ENCODE results near the gene MYH11. TPM values are rescaled to one million over a fixed set of nuclear protein-coding genes. Genes with fewer than 3 reads are reported as not detected.

Gene MYH11
- total and polyA plus RNA-seq, 2 experiments from 2014 or later = 1.6 to 5.9 TPM

DNA sequence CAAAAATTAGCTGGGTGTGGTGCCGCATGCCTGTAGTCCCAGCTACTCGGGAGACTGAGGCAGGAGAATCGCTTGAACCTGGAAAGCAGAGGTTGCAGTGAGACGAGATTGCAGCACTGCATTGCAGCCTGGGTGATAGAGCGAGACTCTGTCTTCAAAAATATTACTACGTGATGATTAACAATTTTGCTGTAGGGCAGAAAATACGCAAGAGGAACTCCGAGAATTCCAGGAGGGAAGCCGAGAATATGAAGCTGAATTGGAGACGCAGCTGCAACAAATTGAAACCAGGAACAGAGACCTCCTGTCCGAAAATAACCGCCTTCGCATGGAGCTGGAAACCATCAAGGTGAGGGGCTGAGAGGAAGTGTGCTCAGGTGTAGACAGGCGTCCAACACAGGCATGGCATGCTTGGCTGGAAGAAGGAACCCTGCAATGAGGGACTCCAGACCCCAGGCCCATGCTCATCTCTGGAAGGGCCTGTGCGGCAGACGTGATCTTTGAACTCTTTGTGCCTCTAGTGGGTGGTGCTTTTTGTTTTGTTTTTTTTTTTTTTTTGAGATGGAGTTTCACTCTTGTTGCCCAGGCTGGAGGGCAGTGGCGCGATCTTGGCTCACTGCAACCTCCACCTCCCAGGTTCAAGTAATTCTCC is 189.6 kb downstream of the MYH11 start:
- Histone ChIP-seq H3K79me2 (replicated peaks; ENCODE audit: insufficient read depth) (0 out of 2 replicates have a peak, but pooled peaks cover 3% of the 10 kb centered on the region), H3K4me3 (no peak overlapping the region), H3K4me2 (no peak overlapping the region), H3K36me3 (ENCODE audit: insufficient read depth) (peaks cover 14% of the 10 kb centered on the region; the same call in 1 of the 2 replicates), H3K27me3 (ENCODE audit: insufficient read depth) (no peaks in the 10 kb centered on the region), H3K9me2 (ENCODE audit: insufficient read depth) (no peaks in the 10 kb centered on the region), H3F3A (replicated peaks; ENCODE audit: low read depth) (no peaks in the 10 kb centered on the region), H4K20me1 (replicated peaks; ENCODE audit: insufficient read depth) (0 out of 2 replicates have a peak, but pooled peaks cover 4% of the 10 kb centered on the region), H2AFZ (no peak overlapping the region), H3K27ac (ENCODE audit: low read depth) (no peak overlapping the region), H3K4me1 (ENCODE audit: insufficient read depth) (no peaks in the 10 kb centered on the region)
- Mint-ChIP-seq H3K9me3 (no peaks in the 10 kb centered on the region), H3K27ac (no peak overlapping the region), H3K4me1 (no peaks in the 10 kb centered on the region; the same call in 2 of the 3 replicates), H3K27me3 (ENCODE audit: insufficient read depth, low read depth, poor library complexity) (peaks cover 3% of the 10 kb centered on the region), H3K36me3 (ENCODE audit: low read depth) (peaks cover 34% of the 10 kb centered on the region; the same call in 2 of the 3 replicates), H3K4me3 (no peak overlapping the region)
- TF ChIP-seq, protein P1, sequence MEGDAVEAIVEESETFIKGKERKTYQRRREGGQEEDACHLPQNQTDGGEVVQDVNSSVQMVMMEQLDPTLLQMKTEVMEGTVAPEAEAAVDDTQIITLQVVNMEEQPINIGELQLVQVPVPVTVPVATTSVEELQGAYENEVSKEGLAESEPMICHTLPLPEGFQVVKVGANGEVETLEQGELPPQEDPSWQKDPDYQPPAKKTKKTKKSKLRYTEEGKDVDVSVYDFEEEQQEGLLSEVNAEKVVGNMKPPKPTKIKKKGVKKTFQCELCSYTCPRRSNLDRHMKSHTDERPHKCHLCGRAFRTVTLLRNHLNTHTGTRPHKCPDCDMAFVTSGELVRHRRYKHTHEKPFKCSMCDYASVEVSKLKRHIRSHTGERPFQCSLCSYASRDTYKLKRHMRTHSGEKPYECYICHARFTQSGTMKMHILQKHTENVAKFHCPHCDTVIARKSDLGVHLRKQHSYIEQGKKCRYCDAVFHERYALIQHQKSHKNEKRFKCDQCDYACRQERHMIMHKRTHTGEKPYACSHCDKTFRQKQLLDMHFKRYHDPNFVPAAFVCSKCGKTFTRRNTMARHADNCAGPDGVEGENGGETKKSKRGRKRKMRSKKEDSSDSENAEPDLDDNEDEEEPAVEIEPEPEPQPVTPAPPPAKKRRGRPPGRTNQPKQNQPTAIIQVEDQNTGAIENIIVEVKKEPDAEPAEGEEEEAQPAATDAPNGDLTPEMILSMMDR (conservative IDR thresholded peaks at IDR 0.05; ENCODE audit: low read depth in 2 of 2) = no peak
- no peak for TF ChIP-seq REST (IDR thresholded peaks at IDR 0.05; ENCODE audit: unreplicated experiment)
- no peak for TF ChIP-seq ZNF114 (CRISPR knock-in tag; IDR thresholded peaks at IDR 0.05)
- TF ChIP-seq POLR2AphosphoS5 (IDR thresholded peaks at IDR 0.05; ENCODE audit: low read depth) = no peak
- TF ChIP-seq EZH2 (IDR thresholded peaks at IDR 0.05; ENCODE audit: low read depth, unreplicated experiment) = no peak
- TF ChIP-seq JUNB (IDR thresholded peaks at IDR 0.05; ENCODE audit: unreplicated experiment) = no peak
- no peak for TF ChIP-seq STAT1 (IDR thresholded peaks at IDR 0.05; ENCODE audit: unreplicated experiment)
- TF ChIP-seq, protein P2, sequence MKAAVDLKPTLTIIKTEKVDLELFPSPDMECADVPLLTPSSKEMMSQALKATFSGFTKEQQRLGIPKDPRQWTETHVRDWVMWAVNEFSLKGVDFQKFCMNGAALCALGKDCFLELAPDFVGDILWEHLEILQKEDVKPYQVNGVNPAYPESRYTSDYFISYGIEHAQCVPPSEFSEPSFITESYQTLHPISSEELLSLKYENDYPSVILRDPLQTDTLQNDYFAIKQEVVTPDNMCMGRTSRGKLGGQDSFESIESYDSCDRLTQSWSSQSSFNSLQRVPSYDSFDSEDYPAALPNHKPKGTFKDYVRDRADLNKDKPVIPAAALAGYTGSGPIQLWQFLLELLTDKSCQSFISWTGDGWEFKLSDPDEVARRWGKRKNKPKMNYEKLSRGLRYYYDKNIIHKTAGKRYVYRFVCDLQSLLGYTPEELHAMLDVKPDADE (IDR thresholded peaks at IDR 0.05) = no peak
- no peak for TF ChIP-seq EZH2phosphoT487 (IDR thresholded peaks at IDR 0.05; ENCODE audit: unreplicated experiment)
- no peak for TF ChIP-seq ZNF462 (CRISPR knock-in tag; IDR thresholded peaks at IDR 0.05)
- TF ChIP-seq ZNF331 (CRISPR knock-in tag; IDR thresholded peaks at IDR 0.05; ENCODE audit: low read depth) = no peak
- no peak for TF ChIP-seq CREB1 (CRISPR knock-in tag; IDR thresholded peaks at IDR 0.05; ENCODE audit: low read depth)
- TF ChIP-seq NANOG (IDR thresholded peaks at IDR 0.05; ENCODE audit: borderline replicate concordance) = no peak
- ATAC-seq (no peak), DNase-seq (ENCODE audit: low spot score) (no peak)
